HL-60/S4 (cell line): ENCODE measurements around the gene LIMK2.

Source experiments
- in situ Hi-C: fragments of 300-500 bp; cut with MboI; formaldehyde crosslinking; loops from 2 replicates; pipeline ENCODE4 v1.14.3; 2022; ENCODE audit warnings: low sequenced_read_pairs

Gene LIMK2

DNA sequence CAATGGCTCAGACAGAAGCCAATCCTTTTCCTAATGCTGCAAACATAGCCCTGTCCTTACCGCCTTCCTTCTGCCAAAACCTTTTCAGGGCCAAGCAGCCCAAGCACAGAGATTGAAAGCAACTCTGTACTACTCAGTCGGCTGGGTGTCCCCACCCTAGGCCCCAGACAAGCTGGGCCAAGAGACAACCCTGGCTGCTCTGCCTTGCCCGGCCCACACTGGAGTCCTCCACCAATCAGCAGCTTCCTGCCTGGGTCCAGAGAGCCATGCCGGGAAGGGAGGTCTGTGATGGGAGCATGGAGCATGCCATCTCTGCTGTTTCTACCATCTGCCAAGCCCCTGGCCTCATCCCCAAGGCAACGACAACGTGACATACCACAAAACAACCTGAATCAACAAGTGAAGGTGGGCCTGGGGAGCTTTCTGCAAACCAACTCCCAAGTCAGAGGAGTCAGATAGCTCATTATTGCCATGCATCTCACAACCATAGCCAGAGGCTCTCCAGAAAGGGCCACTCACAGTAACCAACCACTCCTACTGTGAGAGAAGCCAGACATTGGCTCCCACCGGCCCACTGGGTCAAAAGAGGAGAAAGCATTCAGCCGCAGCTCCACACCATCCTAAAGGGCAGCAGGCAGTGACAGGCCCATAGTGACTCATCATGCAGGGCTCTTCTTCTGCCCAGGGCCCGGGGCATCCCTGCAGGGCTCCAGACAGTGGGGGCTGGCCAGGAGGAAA is 115.9 kb downstream of the LIMK2 start:
- in situ Hi-C loops: no loop called here

DNA sequence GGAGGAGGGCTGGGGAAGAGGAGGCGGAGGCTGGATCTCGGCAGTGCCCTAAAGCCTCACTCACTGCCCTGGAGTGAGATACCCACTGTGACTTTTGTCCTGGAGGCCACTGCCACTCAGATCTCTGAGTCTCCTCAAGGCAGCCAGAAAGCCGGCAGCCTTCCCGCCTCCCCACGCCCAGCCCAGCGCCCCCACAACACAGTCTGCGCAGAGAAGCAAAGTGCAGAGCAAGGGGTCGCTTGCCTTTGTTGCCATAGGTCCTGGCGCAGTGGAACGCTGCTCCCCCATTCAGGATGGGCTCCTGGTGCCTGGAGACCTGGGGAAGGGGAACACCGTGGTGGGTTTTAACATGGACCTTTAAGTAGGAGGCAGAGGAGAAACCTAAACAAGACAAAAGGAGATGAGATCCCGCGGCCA is 116.5 kb downstream of the LIMK2 start:
- in situ Hi-C loops: no loop called here

DNA sequence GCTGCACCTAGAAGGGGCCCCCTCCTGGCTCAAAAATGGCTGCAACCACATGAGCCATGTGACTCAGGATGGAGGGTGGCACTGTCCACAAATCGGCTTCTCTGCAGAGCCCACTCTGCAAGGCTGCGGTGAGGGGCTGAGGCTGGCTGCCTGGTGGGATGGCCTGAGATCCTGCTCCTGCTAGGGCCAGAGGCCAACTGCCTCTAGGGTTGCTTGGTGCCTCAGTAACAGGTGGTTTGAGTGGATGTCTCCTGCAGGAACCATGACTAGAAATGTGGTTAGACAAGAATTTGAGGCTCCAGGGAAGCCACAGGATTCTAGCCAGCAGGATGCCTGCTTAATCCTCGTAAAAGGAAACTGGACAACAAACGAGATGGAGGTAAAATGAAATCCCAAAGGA is 116.9 kb downstream of the LIMK2 start:
- in situ Hi-C loops: no loop called here
